ENCODE data around the gene PARP12. TPM values are rescaled to one million over a fixed set of nuclear protein-coding genes. Genes with fewer than 3 reads are reported as not detected.

Gene PARP12
- polyA plus RNA-seq, 1 donor (not counting 4 experiments of a cell fraction or from before 2014, with no cell fraction given) = 66.0 TPM

GRCh38 chr7:140085447-140085846 lies 22.7 kb upstream of the PARP12 start:
- FAIRE-seq (no peak), DNase-seq (ENCODE audit: low read depth, low spot score) (no peak)
- no peaks in the 10 kb centered on the region for H4K20me1 ChIP-seq (ENCODE audit: control insufficient read depth, extremely low read depth, insufficient read depth, low read length)
- H3K27me3 ChIP-seq (ENCODE audit: control insufficient read depth, extremely low read depth, insufficient read depth, low read length) = peaks cover 1% of the 10 kb centered on the region
- no peaks in the 10 kb centered on the region for H3K36me3 ChIP-seq (ENCODE audit: control insufficient read depth in 2 of 2, extremely low read depth in 1 of 2, insufficient read depth in 2 of 2, low read length in 2 of 2)
- H3K4me1 ChIP-seq (ENCODE audit: control insufficient read depth, extremely low read depth, insufficient read depth, low read length) = no peaks in the 10 kb centered on the region
- no peak overlapping the region for H3K9ac ChIP-seq (ENCODE audit: control insufficient read depth, extremely low read depth, insufficient read depth, low read length)
- no peaks in the 10 kb centered on the region for H3K9me3 ChIP-seq (ENCODE audit: control insufficient read depth, low read depth, low read length)
- dilution Hi-C loops (cut with MboI; ENCODE audit: extremely low pct_ligation_motif_present, low sequenced_read_pairs) = no loop called here
- H3K4me3 ChIP-seq (ENCODE audit: control insufficient read depth in 2 of 3, extremely low read depth in 1 of 3, insufficient read depth in 2 of 3, low read depth in 1 of 3, low read length in 3 of 3) = no peak overlapping the region
- H3K79me2 ChIP-seq (ENCODE audit: control insufficient read depth, insufficient read depth, low read length) = no peaks in the 10 kb centered on the region
- no peak overlapping the region for H2AFZ ChIP-seq (ENCODE audit: control insufficient read depth, low read length)
- TF ChIP-seq, protein P1, sequence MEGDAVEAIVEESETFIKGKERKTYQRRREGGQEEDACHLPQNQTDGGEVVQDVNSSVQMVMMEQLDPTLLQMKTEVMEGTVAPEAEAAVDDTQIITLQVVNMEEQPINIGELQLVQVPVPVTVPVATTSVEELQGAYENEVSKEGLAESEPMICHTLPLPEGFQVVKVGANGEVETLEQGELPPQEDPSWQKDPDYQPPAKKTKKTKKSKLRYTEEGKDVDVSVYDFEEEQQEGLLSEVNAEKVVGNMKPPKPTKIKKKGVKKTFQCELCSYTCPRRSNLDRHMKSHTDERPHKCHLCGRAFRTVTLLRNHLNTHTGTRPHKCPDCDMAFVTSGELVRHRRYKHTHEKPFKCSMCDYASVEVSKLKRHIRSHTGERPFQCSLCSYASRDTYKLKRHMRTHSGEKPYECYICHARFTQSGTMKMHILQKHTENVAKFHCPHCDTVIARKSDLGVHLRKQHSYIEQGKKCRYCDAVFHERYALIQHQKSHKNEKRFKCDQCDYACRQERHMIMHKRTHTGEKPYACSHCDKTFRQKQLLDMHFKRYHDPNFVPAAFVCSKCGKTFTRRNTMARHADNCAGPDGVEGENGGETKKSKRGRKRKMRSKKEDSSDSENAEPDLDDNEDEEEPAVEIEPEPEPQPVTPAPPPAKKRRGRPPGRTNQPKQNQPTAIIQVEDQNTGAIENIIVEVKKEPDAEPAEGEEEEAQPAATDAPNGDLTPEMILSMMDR (optimal IDR thresholded peaks at IDR 0.05 in 1 of 3, IDR thresholded peaks at IDR 0.05 in 1 of 3, conservative IDR thresholded peaks at IDR 0.05 in 1 of 3; ENCODE audit: extremely low read depth in 1 of 3, insufficient read depth in 2 of 3, low read length in 3 of 3) = no peak
- TF ChIP-seq EZH2 (IDR thresholded peaks at IDR 0.05; ENCODE audit: low read length) = no peak
- no peak overlapping the region for H3K4me2 ChIP-seq (ENCODE audit: control insufficient read depth, extremely low read depth, insufficient read depth, low read depth, low read length)
- H3K9me1 ChIP-seq (ENCODE audit: control insufficient read depth, extremely low read depth, insufficient read depth, low read length) = no peaks in the 10 kb centered on the region
- H3K27ac ChIP-seq (ENCODE audit: control insufficient read depth, insufficient read depth, low read length) = no peak overlapping the region

GRCh38 chr7:140084972-140085371 lies 22.2 kb upstream of the PARP12 start:
- H3K36me3 ChIP-seq (ENCODE audit: control insufficient read depth in 2 of 2, extremely low read depth in 1 of 2, insufficient read depth in 2 of 2, low read length in 2 of 2) = no peaks in the 10 kb centered on the region
- FAIRE-seq = no peak
- H3K9me3 ChIP-seq (ENCODE audit: control insufficient read depth, low read depth, low read length) = no peaks in the 10 kb centered on the region
- no peak overlapping the region for H3K4me3 ChIP-seq (ENCODE audit: control insufficient read depth in 2 of 3, extremely low read depth in 1 of 3, insufficient read depth in 2 of 3, low read depth in 1 of 3, low read length in 3 of 3)
- H2AFZ ChIP-seq (ENCODE audit: control insufficient read depth, low read length) = no peak overlapping the region
- no peaks in the 10 kb centered on the region for H3K79me2 ChIP-seq (ENCODE audit: control insufficient read depth, insufficient read depth, low read length)
- no peaks in the 10 kb centered on the region for H4K20me1 ChIP-seq (ENCODE audit: control insufficient read depth, extremely low read depth, insufficient read depth, low read length)
- H3K4me2 ChIP-seq (ENCODE audit: control insufficient read depth, extremely low read depth, insufficient read depth, low read depth, low read length) = no peak overlapping the region
- peaks cover 5% of the 10 kb centered on the region for H3K27me3 ChIP-seq (ENCODE audit: control insufficient read depth, extremely low read depth, insufficient read depth, low read length)
- no peaks in the 10 kb centered on the region for H3K9me1 ChIP-seq (ENCODE audit: control insufficient read depth, extremely low read depth, insufficient read depth, low read length)
- no peak overlapping the region for H3K9ac ChIP-seq (ENCODE audit: control insufficient read depth, extremely low read depth, insufficient read depth, low read length)
- no peak overlapping the region for H3K27ac ChIP-seq (ENCODE audit: control insufficient read depth, insufficient read depth, low read length)
- TF ChIP-seq, protein P1 (optimal IDR thresholded peaks at IDR 0.05 in 1 of 3, IDR thresholded peaks at IDR 0.05 in 1 of 3, conservative IDR thresholded peaks at IDR 0.05 in 1 of 3; ENCODE audit: extremely low read depth in 1 of 3, insufficient read depth in 2 of 3, low read length in 3 of 3) = no peak
- TF ChIP-seq EZH2 (IDR thresholded peaks at IDR 0.05; ENCODE audit: low read length) = no peak
- dilution Hi-C loops (cut with MboI; ENCODE audit: extremely low pct_ligation_motif_present, low sequenced_read_pairs) = no loop called here
- H3K4me1 ChIP-seq (ENCODE audit: control insufficient read depth, extremely low read depth, insufficient read depth, low read length) = no peaks in the 10 kb centered on the region
- no peak for DNase-seq (ENCODE audit: low read depth, low spot score)

Measured in keratinocyte (primary cell).